HS-5 (cell line): ENCODE data around the gene RUVBL2.

Source experiments
- DNase-seq: peaks from one replicate; pipeline ENCODE4 v3.0.0-alpha.2; 2012; ENCODE audit warnings: low read depth

Gene RUVBL2

DNA sequence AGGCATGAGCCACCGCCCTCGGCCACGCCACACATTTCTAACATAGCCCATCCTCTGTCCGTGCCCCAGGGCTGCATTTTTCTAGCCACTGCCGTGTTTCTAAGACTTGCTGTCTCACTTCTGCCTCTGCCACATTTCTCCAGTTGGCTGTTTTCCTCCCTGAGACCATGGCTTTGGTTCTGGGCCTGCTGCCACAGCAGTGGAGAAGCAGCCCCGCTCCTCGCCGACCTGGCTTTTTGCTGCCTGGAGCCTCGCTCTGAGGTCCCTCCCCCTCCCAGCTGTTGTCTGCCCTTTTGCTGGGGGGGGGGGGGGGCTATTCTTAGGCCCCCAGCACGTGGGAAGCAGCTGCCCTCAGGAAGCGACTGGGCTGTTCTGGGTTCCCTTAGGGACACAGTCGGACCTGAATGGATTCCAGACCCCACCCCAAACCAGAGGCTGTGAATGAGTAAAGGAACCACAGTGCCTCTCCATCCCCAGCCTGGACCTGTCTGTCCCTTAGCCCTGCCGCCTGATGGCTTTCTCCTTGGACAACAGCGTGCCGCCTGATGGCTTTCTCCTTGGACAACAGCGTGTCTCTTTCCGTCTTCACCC lies 3.9 kb upstream of the RUVBL2 start:
- no peak for DNase-seq

DNA sequence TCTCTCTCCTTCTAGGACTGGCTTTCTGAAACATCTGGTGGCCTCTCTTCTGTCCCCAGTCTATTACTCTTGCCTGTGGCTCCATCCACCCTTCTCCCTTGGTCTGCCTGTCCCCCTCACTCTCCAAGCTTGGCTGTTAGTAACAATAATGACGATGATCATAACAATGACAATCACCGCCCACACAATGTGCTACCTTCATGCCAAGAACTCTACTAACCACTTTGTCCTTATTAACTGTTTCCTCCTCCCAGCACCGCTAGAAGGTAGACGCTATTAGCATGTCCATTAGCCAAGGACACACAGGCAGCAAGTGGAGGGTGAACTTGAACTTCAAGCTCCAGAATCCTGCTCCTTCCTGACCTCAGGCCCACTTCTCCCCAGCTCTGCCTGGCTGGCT lies 3.3 kb upstream of the RUVBL2 start:
- no peak for DNase-seq

DNA sequence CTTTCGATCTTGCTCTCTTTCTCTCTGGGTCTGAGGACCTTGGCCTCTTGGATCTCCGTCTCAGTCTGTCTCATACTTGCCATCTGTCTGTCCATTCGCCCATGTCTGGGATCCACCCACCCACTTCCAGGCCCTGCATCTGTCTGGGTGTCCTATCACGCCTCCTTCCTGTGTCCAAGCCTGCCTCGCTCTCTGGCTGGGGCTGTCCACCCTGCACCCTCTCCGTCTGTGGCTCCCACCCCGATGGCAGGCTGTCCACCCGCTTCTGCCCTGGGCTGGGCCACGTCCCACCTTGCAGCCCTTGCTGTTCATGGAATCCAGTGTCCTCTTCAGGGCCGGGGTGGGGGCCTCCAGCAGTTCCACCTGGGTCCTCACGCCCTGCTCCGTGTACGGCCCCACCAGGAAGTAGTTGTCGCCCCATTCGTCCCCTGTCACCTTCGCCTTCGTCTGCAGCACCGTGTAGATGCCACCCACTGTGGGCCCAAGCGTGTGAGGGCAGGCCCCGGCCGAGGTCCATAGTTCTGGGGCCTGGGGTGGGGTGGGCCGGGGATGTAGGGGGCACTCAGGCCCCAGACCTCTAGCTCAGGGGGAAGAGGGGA lies 2.6 kb upstream of the RUVBL2 start:
- no peak for DNase-seq

DNA sequence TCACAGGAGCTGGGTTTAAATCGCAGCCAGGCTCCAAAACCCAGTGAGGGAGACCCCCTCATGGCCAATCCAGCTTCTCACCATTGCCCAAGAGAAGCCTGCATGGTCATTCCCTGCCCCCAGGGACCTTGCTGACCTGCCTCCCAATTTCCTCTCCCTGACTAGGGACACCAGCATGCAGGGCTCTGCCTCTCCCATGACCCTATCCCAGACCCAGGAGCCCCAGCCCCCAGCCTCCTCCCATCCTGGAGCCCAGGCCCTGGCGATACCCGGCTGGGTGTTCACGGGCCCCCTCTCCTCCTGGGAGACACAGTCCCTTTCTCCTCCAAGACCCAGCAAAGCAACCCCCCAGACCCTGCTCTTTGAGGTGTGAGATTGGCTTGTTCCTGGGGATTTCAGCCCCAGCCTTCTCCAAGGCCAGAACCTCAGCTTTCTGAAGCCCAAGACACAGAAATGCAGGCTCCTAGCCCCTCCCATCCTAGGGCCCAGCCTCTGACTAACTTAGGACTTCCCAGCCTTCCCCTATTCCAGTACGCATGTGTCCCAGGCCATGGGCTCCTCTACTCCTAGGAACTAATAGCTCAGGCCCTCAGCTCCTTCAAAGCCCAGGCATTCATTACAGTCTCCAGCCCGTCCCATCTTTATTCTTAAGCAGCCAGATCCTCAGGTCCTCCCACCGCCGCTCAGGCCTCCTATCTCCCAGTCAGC lies 1.7 kb upstream of the RUVBL2 start:
- peak; percentile 38 for DNase-seq

DNA sequence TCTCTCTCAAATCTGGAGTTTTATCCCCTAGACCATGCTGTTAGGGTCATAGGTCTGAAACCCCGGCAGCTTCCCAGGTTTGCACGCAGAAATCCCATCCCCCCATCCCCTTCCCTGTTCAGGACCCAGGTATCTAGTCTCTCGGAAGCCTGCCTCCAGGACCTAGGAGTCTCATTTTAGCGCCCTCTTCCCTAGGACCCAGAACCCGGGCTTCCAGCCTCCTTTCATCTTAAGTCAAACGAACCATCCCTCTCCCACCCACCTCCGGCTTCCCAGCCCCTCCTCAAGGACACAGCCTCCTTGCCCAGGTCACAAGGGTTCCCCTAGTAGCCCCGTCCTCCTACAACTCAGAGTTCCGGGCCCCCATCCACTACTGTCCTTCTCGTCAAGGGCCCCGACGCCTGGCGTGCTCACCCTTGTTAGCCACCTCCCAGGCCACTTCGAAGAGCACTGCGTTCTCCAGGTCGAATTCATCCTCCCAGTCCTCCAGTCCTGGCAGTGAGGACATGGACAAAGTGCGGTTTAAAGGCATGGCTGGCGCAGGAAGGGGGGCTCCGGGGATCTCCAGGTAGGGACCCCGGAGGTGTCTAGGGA lies 1.0 kb upstream of the RUVBL2 start:
- DNase-seq = no peak

DNA sequence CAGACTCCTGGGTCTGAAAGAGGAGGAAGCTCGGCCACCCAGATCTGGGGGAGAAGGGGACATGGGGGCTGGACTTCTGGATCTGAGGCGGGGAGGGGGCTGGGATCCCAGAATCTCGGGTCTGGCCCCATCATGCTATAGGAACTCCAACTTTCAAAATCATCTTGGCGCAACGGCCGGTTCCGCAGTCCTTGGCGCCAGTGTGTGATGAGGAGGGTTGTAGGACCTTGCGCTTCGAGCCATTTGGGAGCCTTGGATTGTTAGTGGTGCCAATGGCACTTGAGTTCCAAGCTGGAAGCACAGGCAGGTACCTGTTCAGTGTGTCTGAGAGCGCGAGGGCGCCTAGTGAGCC lies 324 bp downstream of the RUVBL2 start:
- DNase-seq = no peak

DNA sequence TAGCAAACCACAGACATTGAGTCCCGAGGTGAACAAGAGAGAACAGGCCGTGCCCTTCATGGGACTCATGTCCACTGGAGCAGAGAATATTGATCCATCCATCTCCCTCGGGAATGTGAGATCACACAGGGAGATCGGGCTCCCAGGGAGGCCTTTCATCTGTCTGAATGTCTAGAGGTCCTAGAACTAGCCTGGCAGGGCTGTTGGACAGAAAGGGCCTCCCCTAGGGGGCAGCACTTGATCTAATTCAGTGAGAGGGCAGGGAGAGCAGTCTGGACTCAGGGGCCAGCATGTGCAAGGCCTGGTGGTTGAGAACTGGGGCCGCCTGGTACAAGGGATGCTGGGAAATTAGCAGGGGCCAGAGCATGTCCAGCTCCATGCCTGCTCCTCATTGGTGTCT lies 4.3 kb downstream of the RUVBL2 start:
- DNase-seq = no peak

DNA sequence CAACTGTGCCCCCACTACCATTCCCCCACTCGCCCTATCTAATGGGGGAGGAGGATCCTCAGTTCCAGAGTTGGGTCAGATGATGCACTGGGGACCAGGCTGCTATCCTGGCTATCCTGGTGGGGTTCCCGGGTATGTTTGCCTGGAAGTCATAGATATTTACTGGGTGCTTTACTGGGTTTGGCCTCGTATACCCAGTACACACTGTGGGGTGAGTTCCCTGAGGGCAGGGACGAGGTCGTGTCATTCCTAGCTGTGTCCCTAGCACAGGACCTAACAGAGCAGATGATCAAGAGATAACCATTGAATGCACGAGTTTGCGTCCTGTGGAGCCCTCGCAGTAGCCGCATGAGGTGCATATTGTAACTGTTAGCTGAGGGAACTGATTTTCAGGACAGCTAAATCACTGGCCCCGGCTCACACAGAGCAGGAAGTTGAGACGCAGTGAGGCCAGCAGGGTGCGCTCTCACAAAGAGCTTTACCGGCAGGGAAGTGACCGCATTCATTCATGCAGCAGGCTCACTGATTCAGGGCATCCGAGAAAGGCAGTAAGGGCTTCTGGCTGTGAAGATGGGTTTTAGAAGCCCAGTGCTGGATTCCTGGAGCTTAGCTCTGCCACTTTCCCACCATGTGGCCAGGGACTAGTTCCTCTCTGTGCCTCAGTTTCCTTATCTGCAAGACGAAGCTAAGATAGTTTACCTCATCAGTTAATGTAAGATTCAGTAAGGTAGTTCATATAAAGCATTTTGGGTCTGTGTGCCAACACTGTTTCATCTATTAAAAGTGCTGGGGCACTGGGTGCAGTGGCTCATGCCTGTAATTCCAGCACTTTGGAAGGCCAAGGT lies 6.0 kb downstream of the RUVBL2 start:
- DNase-seq = no peak

DNA sequence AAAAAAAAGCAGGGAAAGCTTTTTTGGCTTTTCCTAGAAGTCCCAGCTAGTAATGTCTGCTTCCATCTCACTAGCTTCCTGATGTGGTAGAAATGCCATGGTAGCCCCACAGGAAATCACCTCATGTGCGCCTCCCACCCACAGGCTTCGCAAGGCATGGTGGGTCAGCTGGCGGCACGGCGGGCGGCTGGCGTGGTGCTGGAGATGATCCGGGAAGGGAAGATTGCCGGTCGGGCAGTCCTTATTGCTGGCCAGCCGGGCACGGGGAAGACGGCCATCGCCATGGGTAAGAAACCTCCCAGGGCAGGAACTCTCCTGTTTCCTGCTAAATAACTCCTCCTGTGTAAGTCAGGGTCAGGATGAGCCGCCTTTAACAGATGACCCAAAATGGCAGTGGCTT lies 10.4 kb downstream of the RUVBL2 start:
- DNase-seq = no peak

DNA sequence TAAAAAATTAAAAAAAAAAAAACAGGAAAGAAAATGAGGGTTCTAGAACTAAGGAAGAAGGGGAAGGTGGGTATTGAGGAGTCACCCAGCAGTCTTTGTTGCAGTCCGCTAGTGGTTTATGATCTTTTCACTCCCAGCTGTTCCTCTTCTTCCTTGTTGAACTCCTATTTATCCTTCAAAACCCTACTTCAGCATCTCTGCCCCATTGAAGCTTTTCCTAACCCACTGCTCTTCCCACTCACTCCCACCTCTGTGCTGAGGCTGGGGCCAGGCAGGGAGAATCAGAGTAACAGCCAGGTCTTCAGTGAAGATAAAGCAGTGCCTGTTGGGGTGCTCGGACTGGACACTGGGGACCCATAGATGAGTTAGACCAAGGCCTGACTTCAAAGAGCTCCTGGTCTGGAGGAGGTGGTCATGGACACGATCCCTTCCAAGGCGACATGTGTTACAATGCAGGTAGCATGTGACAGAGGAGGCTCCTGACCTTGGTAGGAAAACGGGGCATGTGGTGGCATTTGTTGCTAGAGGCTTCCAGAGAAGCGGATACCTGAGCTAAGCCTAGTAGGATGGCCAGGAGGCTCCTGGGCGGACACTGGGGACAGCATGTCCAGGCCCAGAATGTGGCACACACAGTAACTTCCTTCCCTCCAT lies 11.4 kb downstream of the RUVBL2 start:
- no peak for DNase-seq

DNA sequence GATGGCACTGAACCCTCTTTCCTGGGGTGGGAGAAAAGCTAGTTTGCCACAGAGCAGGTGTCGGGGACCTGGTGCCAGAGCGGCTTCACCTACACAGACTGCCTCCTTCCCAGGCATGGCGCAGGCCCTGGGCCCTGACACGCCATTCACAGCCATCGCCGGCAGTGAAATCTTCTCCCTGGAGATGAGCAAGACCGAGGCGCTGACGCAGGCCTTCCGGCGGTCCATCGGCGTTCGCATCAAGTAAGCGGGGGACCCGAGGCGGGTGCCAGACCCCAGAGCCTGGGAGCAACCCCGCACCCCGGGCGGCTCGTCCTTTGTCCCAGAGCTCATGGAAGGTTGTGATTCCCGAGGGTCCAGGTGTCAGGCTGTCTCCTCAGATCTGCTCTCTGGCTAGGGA lies 13.2 kb downstream of the RUVBL2 start:
- DNase-seq = no peak

DNA sequence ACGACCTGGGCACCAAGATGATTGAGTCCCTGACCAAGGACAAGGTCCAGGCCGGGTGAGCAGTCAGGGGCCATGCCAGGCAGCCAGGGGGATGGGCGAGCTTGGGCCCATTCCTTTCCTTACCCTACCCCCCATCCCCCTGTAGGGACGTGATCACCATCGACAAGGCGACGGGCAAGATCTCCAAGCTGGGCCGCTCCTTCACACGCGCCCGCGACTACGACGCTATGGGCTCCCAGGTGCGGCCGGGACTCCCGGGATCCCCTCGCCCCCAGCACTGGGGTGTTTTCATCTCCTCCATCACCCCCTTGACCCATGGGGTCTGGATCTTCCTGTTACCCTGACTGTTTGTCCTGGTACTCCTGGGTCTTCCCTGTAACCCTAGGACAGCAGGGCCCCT lies 16.1 kb downstream of the RUVBL2 start:
- DNase-seq = no peak

DNA sequence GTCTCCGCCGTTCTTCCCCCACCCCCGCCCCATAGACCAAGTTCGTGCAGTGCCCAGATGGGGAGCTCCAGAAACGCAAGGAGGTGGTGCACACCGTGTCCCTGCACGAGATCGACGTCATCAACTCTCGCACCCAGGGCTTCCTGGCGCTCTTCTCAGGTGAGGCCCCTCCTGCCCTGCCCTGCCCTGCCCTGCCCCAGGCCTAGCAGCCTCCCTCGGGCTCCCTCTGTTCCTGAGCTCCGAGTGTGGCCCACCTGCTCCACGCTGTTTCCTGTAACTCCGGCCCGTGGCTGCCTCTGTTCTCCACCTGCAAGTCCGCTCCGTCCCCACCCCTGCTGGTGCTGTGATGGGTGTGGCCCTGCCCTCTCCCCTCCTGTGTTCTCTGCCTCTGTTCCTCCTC lies 16.8 kb downstream of the RUVBL2 start:
- DNase-seq = no peak

DNA sequence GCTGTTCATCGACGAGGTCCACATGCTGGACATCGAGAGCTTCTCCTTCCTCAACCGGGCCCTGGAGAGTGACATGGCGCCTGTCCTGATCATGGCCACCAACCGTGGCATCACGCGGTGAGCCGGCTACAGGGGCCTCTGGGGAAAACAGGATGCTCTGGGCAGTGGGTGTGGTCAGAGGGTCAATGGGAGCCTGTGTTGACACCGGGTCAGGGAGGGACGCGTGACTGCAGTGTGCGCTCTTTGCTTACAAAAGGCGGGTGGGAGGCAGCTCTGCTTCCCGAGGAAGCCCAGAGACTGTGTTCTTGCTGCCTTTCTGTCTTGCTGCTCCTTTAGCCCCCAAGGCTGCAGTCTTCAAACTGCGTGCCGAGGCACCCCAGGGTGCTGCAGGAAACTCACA lies 17.5 kb downstream of the RUVBL2 start:
- DNase-seq = no peak

DNA sequence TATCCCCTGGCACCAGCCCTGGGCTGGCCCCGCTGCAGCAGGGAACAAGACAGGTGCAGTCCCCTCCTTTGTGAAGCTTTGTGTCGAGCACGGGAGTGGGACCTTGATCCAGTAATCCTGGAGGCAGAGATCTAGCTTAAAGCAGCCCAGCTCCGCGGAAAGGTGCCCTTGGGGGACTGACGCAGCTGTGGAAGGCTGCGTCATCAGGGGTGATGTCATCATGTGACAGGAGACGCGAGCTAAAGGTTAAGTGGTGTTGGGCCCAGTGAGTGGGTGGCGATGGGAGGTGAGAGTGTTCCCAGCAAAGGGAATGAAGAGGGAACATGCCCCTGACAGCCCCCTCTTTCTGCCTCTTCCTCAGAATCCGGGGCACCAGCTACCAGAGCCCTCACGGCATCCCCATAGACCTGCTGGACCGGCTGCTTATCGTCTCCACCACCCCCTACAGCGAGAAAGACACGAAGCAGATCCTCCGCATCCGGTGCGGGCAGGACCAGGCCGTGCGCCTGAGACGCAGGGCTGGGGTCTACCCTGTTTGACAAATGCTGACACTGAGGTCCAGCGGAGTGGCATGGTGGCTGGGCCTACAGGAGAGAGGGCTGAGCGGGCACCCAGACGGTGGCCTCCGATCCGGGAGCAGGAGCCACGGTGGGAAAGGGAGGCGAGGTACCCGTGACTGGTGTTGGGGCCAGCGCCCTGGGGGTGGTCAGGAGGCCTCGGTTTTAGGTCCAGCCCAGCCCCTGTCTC lies 20.6 kb downstream of the RUVBL2 start:
- no peak for DNase-seq

DNA sequence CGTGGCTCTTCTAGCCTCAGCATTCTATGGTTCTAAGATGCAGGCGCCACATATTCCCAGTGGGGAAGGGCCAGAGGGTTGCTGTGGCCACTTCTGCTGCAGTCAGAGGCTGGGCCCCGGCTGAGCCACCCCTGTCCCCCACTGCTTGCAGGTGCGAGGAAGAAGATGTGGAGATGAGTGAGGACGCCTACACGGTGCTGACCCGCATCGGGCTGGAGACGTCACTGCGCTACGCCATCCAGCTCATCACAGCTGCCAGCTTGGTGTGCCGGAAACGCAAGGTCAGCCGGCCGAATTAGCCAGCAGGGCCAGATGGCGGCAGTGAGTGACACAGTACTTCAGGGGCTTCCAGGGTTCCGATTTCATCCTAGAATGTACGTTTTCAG lies 21.2 kb downstream of the RUVBL2 start:
- DNase-seq = no peak

DNA sequence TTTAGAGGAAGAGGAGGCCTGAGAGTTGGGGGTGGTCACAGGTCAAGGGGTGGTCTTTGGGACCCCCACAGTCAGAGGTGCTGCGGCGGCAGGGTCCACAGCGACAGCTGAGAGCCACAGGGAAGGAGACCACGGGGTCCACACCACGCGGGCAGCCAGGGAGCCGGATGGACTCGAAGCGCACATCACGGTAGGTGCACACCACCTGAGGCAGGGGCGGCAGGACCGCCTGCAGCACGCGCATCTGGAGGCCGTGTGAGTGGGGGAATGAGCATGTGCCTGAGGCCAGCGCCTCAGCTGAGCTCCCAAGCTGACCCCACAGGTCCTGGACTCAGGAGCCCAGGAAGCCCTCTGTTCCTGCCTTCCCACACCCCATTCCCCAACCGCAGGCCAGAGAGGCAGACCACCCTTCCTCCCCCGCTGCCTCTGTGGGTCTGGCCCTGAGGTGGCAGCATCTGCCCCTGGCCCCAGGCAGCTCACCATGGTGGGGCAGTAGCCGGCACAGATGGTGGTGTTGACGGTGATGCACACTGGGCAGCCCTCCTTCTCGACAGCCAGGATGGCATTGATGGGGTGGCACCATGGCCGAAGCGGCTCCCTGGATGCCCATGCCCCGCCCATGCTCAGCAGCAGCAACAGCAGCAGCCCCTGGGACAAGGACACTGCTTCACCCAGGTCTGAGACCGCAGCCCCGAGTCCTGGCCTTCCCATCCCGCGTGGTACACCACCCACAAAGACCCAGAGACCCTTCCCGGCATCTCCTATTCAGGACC lies 22.6 kb downstream of the RUVBL2 start:
- no peak for DNase-seq

DNA sequence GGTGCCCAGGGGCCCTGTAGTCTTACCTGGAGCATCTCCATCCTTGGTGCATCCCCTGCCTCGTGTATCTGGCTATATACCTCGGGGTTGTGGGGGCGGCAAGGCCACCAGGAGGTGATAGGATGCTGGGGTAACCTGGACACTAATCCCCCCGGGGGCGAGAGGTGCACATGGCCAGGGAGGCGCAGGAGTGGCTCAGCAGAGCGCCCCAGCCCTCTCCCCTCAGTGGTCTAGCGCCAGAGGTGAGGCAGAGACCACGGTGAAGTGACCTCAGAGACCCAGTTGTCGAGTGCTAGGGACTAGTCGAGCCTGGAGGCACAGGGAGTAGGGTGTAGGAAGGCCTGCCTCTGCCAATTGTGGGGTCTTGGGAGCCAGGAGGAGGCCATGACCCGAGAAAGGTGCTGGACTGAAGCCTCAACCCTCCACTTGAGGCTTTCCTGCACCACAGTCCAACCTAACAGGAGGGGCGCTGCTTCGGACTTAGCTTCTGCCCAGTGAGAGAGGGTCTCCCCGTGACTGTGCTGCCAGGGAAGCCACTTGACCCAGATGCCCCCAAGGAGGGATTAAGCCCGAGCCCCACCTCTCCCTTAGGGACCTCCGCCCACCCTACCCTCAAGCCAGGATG lies 23.5 kb downstream of the RUVBL2 start, which contains the start of gene LHB:
Gene LHB, minus strand, starts transcription at position 51 of the 625 bp plus-strand sequence. Its CDS starts 10 bp downstream, at position 41.
- DNase-seq = no peak

DNA sequence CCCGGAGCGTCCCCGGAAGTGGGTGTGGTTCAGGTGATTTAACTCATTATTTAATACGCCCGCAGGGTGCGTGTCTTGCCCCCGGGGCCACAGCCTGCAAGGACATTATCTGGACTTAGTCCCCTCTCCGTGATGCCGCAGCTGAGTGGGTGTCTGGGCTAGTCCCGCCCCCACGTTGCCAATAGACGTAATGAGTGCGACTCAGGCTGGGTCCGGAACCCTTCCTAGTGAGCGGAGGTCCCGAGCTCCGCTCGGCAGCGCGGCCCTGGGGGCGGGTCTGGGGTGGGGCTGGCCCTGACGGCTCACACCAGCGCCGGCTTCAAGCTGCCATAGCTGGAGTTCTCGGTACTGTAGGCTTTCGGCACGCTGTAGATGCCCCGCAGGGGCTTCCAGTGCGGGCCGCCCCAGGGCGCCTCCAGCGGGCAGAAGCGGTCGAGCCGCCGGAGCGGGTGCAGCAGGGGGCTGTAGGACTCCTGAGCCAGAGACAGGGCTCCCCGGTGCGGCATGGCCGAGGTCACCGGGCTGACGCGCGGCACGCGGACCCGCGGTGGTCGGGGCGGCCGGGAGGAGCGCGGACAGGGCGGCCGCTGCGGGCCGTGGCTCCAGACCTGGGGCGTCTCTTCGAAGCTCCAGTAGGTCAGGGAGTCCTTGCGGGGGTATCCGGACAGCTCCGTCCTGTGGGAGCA lies 24.1 kb downstream of the RUVBL2 start:
- no peak for DNase-seq
